Femur (tissue), 1 donor: Measurements from ENCODE around the gene F13A1.

Experiments
- DNase-seq: peaks from one replicate; pipeline ENCODE4 v3.0.0-alpha.2; 2017

Gene F13A1

DNA sequence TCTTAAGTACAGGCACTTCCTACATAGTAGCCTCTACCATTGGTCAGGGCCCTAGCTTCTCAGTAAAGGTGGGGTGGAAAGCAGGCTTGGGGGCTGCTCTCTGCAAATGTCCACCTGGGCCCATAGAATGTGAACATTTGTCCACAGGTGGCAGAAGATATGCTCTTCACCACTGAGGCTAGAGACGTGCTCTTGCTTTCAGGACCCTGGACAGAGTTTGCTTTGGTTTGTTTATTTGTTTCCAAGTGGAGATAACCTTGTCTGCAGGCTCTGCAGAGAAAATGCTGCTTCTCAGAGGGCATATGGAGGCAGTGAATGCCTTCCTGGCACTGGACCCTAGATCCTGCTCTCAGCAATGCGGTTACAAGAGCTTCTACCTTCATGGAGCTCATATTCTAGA is 129.0 kb downstream of the F13A1 start:
- no peak for DNase-seq

DNA sequence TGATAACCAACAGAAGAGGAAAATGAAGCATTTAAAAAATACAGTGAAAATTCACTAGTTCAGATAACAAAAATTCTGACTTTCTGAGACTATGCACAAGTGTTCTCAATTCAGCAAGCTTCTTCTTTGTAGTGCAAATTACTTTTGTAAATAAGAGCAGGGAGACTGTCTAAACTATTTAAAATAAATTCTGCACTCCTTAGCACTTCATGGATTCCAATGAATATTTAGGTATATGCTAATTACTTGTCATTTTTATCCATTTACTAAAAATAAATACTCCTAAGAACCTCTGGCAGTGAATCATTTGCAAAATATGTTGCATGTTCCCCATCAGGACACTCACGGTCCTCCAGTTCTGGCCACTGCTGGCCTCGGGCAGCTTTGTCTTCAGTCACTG is 139.8 kb downstream of the F13A1 start:
- DNase-seq = no peak

DNA sequence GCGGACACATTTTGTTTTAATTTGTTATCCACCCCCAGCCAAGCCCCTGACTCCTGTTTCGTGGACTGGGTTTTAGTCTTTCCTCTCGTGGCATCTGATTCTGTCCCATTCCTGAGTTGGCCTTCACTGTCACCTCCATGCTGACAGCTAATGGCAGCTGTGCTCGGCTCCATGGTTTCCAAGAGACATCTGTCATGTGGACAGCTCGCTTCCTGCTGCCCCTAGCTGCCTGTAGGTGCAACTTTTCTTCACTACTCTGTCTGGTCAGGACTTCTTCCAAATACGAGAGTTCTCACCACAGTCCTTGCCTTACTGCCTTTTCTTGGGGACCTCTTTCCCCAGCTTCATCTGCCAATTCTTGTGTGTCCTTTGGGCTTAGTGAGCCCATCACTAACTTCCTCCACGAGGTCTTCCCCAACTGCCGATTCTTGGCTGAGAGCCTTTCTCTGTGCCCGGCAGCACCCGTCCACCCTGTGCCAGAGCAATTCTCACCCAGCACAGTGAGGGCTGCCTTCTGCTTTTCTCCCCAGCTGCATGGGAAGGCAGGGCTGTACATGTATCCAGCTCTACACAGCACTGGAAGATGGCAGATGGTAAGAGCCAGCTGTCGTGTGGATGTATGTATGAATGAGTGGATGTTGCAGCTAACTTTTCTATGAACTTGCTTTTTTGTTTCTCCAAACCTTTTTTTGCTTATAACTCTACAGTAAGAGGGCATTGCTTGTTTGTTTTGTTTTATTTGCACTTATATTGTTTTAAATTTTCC is 140.4 kb downstream of the F13A1 start:
- DNase-seq = no peak

DNA sequence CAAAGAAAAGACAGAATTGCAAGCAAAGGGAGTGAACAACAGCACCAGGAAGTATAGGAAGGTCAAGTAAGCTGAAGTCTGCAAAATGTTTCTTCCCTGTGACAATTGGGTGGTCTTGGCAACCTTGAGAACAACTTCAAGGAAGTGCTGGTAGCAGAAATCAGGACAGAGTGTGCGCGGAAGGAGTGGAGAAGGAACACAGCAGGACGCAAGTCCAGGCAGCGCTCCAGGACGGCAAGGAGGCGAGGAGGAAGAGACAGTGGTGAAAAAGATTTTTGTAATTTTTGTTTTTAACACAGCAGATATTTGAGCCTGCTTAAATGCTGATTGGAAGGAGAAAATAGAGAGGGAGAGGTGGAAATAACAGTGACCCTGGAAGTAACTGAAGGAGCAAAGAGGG is 141.7 kb downstream of the F13A1 start:
- no peak for DNase-seq

DNA sequence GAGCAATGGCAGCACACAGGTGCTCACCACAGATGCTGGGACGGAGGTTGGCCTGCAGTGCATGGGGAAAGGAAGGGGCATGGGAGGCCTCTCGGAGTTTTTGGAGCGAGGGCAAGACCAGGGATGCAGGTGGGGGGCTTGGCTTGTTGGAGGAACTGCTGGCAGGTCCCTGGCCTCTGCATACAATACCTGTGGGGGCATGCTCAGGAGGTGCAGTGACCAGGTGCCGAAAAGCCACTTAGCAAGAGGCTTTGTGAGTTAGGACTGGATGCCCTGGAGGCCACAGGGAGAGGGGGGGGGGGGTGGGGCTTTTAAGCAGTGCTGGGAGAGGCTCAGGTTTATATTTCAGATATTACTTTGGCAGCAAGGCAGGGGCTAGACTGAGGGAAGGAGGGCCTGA is 142.7 kb downstream of the F13A1 start:
- no peak for DNase-seq

DNA sequence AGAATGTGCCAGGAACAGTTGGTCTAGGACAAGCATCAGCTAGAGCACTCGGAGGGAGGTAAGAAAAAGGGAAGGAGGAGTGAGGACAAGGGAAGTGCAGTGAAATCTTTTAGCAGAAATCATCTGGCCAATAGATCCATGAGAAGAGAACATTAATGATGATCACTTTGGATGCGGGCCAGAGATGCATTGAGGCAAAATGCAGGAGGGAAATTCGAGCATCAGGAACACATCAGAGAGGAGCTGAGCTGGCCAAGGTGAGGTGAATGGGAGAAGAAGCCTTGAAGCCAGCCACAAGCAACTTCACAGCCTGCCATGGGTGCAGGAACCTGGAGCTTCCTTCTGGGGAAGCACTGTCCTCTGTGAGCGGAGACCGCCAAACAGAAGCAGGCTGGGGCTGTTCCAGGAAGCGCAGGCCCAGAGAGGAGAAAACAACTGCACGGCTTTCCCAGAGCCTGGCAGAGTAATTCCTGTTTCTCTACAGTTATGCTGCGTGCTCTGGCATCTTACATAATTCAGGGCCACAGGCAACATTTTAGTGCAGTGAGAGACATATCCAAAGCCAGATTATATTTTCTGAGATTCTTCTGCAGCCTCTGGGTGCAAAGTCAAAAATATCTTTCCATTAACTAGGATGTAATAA is 143.8 kb downstream of the F13A1 start:
- peak; percentile 29 for DNase-seq

DNA sequence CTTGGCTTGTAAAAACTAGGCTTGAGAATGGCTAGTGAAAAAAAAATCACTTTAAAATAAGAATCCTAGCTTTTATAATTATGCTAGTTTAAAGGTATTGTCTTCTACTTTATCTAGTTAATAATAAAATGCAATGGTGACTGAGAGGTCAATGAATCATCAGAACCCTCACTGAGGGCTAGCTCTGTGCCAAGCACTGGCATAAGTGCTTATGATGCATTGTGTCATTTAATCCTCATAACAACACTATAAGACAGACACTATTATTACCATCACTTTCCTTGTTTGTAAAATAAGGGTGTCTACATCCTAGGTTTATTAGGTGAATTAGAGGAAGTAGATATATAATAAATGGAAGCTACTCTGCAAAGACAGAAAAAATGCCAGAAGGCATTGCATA is 144.3 kb downstream of the F13A1 start:
- no peak for DNase-seq

DNA sequence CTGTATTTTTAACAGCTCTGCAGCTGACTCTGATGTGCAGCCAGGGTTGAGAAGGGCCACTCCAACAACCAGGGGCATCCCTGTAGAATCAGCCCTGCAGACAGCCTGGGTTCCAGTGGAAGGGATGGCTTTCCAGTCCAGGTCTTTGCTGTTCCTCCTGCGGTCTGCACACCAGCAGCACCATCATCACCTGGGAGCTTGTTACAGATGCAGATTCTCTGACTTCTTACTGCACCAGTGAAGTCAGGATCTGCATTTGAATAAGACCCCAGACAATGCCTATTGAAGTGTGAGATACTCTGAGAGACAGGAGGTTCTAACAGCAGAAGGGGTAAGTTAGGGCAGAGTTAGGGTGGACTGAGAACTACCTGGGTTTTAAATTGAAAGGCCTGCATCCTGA is 151.3 kb downstream of the F13A1 start:
- DNase-seq = no peak

DNA sequence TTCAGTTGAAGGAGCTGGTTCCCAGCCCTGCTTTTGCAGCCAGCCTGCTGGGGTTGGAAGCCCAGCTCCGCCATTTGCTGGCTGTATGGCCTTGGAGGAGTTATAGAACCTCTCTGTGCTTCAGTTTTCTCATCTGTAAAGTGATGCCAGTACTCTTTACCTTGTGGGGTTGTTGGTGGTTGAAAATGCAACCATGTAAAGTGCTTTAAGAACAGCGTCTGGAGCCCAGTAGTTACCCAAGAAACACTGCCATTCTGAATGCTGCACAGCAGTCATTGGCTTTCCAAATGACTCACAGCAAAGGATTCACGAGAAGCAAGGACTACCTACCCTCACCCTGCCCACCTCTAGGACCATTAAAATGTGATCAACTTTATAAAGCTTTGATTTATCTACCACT is 154.4 kb downstream of the F13A1 start:
- DNase-seq = no peak

DNA sequence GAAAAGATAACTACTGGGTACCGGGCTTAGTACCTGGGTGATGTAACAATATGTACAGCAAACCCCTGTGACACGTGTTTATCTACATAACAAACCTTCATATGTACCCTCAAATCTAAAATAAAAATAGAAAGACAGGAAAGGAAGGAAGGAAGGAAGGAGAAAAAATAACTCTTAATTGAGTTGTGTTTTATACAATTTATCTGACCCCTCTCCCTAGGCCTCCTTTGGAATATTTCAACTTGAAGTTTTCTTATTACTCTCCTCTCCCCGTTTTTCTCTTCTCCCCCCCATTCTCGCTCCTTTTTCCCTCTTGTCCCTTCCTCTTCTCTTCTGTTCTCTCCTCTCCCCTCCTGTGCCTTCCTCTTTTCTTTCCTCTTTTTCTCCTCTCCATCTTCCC is 156.1 kb downstream of the F13A1 start:
- no peak for DNase-seq

DNA sequence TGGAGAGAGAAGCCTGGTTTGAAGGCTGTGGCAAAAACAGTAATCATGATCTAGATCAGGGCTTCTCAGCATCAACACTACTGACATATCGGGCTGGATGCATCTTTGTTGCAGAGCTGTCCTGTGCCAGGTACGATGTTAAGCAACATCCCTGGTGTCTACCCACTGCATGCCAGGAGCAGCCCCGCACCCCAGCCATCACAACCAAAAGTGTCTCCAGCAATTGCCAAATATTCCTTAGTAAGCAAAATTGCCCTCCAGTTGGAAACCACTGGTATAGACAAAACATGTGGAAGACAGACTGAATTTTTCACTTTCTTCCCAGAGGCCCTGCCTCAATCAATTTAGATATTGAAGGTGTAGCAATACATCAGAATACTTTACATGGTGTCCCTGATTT is 166.1 kb downstream of the F13A1 start:
- no peak for DNase-seq

DNA sequence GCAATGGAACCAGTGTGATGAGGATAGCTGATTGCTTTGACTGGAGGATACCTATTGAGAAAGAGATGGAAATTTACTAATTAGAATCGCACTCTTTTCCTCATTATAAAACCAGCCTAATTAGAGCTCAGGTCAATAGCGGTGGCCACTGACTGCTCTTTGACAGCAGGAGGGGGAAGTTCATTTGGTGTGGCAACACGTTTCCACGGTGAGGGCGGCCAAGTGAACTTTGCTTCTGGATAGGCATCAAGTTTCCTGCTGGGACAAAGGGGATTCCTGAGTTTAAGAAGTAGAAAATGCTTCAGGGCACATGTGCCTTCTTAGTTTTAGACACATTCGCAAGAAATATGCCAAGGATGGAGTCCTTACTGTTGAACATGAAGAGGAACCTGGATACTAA is 168.4 kb downstream of the F13A1 start:
- DNase-seq = no peak

DNA sequence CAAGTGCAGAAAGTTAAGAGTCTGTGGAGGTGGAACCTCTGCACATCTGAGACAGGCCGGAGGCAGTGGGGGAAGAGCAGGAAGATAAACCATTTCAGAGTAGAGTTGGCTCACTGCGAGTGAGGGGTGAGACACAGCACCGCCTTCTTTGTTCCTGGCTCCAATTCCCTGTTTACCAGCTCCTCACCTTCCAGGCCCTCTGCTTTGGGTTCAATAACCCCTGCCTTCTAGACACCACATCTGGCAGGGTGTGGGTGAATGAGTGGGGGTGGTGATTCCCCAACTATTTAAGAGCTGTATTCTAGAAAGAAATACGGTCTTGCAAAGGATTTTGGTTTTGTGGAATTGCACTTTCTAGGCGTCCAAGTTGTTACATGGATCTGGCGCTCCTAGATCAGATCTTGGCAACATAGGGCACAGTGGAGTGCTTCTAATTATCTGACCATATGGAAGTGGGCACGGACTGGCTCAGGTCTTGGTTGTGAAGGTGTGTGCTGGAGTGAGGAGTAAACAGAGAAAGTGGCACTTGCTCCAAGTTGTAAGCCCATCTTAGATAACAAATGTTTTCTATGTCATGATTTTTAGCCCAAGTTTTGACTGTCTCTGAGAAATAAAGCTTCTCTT is 172.2 kb downstream of the F13A1 start:
- DNase-seq = no peak

DNA sequence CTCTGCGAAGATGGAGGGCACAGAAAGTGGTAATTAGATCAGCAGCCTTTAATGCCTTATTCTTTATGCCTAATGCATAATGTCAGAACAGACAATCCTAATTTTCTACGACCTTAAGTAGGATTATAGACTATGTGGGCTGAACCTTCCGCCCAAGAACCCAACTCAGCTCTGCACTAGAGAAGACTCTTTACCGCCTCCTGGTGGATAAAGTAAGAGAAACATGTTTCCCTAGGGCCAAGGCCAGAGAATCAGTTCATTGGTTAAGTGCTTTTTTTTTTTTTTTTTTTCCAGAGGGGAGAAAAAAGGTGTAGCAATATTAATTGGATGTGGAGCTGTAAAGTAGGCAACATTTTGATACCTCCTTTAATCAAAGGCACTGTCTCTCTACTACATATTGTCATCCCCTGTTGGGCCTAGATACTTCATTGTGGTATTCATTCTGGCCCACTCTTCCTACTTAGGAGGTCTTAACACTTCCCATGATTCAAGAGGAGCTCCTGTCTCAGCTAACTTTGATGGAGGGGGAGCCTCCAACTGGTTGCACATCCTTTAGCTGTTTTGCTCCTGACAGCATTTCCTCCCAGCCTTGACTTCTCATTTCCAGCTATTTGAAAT is 188.9 kb downstream of the F13A1 start:
- no peak for DNase-seq

DNA sequence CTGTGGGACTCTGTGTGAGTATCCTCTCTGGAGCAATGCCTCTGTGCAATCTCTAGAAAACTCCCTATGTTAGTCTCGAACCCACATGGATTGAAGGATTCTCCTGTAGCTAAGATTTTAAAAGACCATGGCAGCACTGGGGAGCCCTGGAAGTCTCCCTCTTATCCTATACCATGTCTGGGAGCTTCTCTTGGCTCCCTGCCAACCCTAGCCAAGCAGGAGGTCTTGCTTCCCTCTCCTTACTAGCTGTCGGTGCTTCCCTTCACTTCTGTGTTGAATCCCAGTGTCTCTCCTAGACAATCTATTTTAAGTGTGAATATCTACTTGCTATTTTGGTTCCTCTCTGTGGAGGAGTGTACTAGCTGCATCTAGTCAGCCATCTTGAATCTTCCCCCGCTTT is 195.0 kb downstream of the F13A1 start:
- no peak for DNase-seq

DNA sequence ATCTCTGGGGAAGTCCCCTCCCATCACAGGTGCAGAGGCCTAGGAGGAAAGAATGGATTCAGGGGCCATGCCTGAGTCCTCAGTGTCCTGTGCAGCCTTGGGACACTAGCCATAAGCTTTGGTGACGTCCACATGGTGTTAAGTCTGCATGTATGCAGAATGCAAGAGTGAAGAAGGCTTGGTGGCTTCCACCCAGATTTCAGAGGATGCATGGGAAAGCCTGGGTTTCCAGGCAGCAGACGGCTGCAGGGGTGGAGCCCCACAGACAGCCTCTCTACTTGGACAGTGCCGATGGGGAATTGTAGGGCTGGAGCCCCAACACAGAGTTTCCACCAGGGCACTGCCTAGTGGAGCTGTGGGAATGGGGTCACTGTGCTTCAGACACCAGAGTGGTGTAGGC is 196.7 kb downstream of the F13A1 start:
- no peak for DNase-seq

DNA sequence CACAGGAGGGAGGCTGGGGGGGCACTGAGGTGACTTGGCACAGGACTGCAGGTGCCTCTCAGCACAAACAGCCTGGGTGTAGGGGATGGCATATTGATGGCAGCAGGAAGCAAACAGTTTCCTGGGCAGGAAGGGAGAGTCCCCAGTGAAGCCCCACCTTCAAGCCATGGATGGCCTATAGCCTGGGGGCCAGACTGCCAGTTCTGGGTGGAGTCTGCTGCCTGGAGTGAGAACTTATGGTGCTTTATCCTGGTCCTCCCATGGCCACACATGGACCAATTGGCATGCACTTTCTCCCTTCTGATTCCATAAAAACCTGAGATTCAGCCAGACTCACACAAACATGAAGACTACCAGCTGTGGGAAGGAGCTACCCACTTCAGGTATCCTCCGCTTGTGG is 198.5 kb downstream of the F13A1 start:
- no peak for DNase-seq

DNA sequence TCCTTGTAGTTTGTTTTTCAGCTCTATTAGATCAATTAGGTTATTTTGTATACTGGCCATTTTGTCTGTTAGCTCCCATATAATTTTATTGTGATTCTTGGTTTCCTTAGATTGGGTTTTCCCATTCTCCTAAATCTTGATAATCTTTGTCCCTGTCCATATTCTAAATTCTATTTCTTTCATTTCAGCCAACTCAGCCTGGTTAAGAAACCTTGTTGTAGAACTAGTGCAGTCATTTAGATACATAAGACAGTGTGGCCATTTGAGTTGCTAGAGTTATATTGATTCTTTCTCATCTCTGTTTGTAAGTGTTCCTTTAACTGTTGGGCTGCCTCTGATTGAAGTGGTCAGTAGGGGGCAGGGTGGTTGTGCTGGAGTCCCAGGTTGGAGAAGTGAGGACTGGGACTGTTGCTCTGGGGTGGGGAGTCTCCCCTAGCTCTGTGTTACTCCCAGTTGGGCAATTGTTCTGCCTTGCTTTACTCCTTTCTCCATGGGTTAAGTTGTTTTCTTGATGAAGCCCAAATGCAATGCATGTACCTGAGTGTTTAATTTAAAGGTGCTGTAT is 214.9 kb downstream of the F13A1 start:
- DNase-seq = no peak
